ENCODE results near the gene MT1X.

- TF ChIP-seq CTCF (IDR thresholded peaks at IDR 0.05; ENCODE audit: low read length) (no peak), EZH2phosphoT487 (IDR thresholded peaks at IDR 0.05; ENCODE audit: low read length) (no peak), EZH2 (optimal IDR thresholded peaks at IDR 0.05; ENCODE audit: low read depth, low read length) (no peak)
These were observed 24.5 kb upstream of the MT1X start, which contains the start of gene MT1F for GRCh38 chr16:56657555-56658326.

Data from MM.1S (cell line).